SK-N-SH (cell line): Measurements from ENCODE around the gene TMEM132E. TPM values are rescaled to one million over a fixed set of nuclear protein-coding genes. Genes with fewer than 3 reads are reported as not detected.

Experiments used
- CTCF ChIA-PET: fragments of 300-600, 350-600 bp; formaldehyde crosslinking; extraction: SDS; loops from one replicate; lab custom pipeline; 2021; lab: Yijun Ruan, JAX
- POLR2A ChIA-PET: fragments of 350-600 bp; sonication (Branson Sonifier 250); formaldehyde crosslinking; extraction: SDS; loops from one replicate; lab custom pipeline; 2020; ENCODE audit warnings: antibody characterized with exemption, inconsistent platforms; lab: Yijun Ruan, JAX
- DNase-seq: peaks from one replicate; pipeline ENCODE4 v3.0.0; 2012
- H2AFZ ChIP-seq: fragments of 200-600 bp; sonication (generic); 2 replicates; pipeline ENCODE4 v1.8.1; 2016; ENCODE audit warnings: antibody characterized with exemption, mild to moderate bottlenecking, low read depth
- H3F3A ChIP-seq: fragments of 200-600 bp; sonication (generic); replicated peaks from 2 replicates; pipeline ENCODE3; 2016; ENCODE audit warnings: antibody characterized with exemption, mild to moderate bottlenecking; ENCODE audit not compliant: insufficient read depth
- H3K27ac ChIP-seq, 2 experiments: fragments of 200-500 bp in 1 of 2; fragments of 200-600 bp in 1 of 2; sonication (Bioruptor generic) in 1 of 2; sonication (generic), shearing (Covaris generic) in 1 of 2; 2 replicates each; pipeline versions ENCODE4 v1.5.1 to v1.6.1; 2014 to 2016; ENCODE audit warnings: low read depth in 2 of 2, inconsistent platforms in 1 of 2, low read length in 1 of 2, mild to moderate bottlenecking in 1 of 2, mixed read lengths in 1 of 2
- H3K27me3 ChIP-seq: fragments of 200-600 bp; sonication (generic), shearing (Covaris generic); 2 replicates; pipeline ENCODE4 v1.6.1; 2016; ENCODE audit warnings: mixed run types; ENCODE audit not compliant: insufficient read depth
- H3K36me3 ChIP-seq, 2 experiments: fragments of 200-500 bp in 1 of 2; fragments of 200-600 bp in 1 of 2; sonication (Bioruptor generic) in 1 of 2; sonication (generic) in 1 of 2; replicated peaks in 1 of 2; 2 replicates each; pipeline versions ENCODE3 to v1.5.1; 2014 to 2016; ENCODE audit warnings: low read length in 1 of 2, mild to moderate bottlenecking in 1 of 2; ENCODE audit not compliant: insufficient read depth in 2 of 2, control insufficient read depth in 1 of 2
- H3K4me1 ChIP-seq, 2 experiments: fragments of 200-500 bp in 1 of 2; fragments of 200-600 bp in 1 of 2; sonication (Bioruptor generic) in 1 of 2; sonication (generic), shearing (Covaris generic) in 1 of 2; 2 replicates each; pipeline versions ENCODE4 v1.5.1 to v1.6.1; 2014 to 2016; ENCODE audit warnings: low read depth in 1 of 2, low read length in 1 of 2, mixed run types in 1 of 2; ENCODE audit not compliant: insufficient read depth in 2 of 2, control insufficient read depth in 1 of 2
- H3K4me2 ChIP-seq: fragments of 200-600 bp; sonication (generic), shearing (Covaris generic); 2 replicates; pipeline ENCODE4 v1.6.1; 2017; ENCODE audit warnings: mixed run types
- H3K4me3 ChIP-seq, 2 experiments: fragments of 200-500 bp in 1 of 2; fragments of 200-600 bp in 1 of 2; sonication (Bioruptor generic) in 1 of 2; sonication (generic), shearing (Covaris generic) in 1 of 2; 2 replicates each; pipeline versions ENCODE4 v1.5.1 to v1.8.1; 2014 to 2016; ENCODE audit warnings: low read depth in 2 of 2, inconsistent platforms in 1 of 2, low read length in 1 of 2, mild to moderate bottlenecking in 1 of 2, mixed read lengths in 1 of 2, moderate library complexity in 1 of 2
- H3K79me2 ChIP-seq: fragments of 200-600 bp; sonication (generic); 2 replicates; pipeline ENCODE4 v1.8.1; 2017; ENCODE audit warnings: mild to moderate bottlenecking; ENCODE audit not compliant: insufficient read depth
- H3K9ac ChIP-seq: fragments of 200-600 bp; sonication (generic); 2 replicates; pipeline ENCODE4 v1.6.1; 2017; ENCODE audit warnings: mixed run types
- H3K9me2 ChIP-seq: fragments of 200-600 bp; sonication (generic); 2 replicates; pipeline ENCODE4 v1.6.1; 2017; ENCODE audit warnings: mixed run types
- H3K9me3 ChIP-seq: fragments of 200-600 bp; sonication (generic); 2 replicates; pipeline ENCODE4 v1.6.1; 2017; ENCODE audit warnings: mixed run types, mild to moderate bottlenecking, moderate library complexity
- H4K20me1 ChIP-seq: fragments of 200-600 bp; sonication (generic); 2 replicates; pipeline ENCODE4 v1.6.1; 2017; ENCODE audit warnings: mild to moderate bottlenecking, mixed run types; ENCODE audit not compliant: insufficient read depth
- CHD2 ChIP-seq: fragments of 150-350 bp; IDR thresholded peaks from 2 replicates; pipeline ENCODE4 v1.6.1; 2018; ENCODE audit warnings: low read length; ENCODE audit not compliant: partially characterized antibody
- ELF1 ChIP-seq: IDR thresholded peaks from 2 replicates; pipeline ENCODE4 v1.4.0; 2012
- EP300 ChIP-seq, 2 experiments: IDR thresholded peaks; 2 replicates each; pipeline versions ENCODE4 v1.4.0 to v1.6.1; 2012; ENCODE audit warnings: borderline replicate concordance in 1 of 2, low read depth in 1 of 2, low read length in 1 of 2
- EZH2phosphoT487 ChIP-seq: fragments of 200-600 bp; sonication (generic); IDR thresholded peaks from 2 replicates; pipeline ENCODE4 v1.6.1; 2017; ENCODE audit warnings: low read depth, mixed run types, mild to moderate bottlenecking, antibody characterized with exemption, moderate library complexity, borderline replicate concordance
- FOSL2 ChIP-seq: IDR thresholded peaks from 2 replicates; pipeline ENCODE4 v1.4.0; 2012; ENCODE audit warnings: low read depth, mild to moderate bottlenecking, moderate library complexity, borderline replicate concordance
- FOXJ3 ChIP-seq: sonication (generic); formaldehyde crosslinking; IDR thresholded peaks from 2 replicates; pipeline ENCODE4 v1.5.1; 2020; ENCODE audit warnings: mild to moderate bottlenecking, missing genetic modification reagents
- FOXM1 ChIP-seq: IDR thresholded peaks from 2 replicates; pipeline ENCODE4 v1.4.0; 2012; ENCODE audit warnings: low read depth, mild to moderate bottlenecking
- GATA2 ChIP-seq: sonication (generic); formaldehyde crosslinking; IDR thresholded peaks from 2 replicates; pipeline ENCODE4 v1.5.0; 2020; ENCODE audit warnings: mild to moderate bottlenecking, missing genetic modification reagents
- IRF3 ChIP-seq: fragments of 150-350 bp; IDR thresholded peaks from 2 replicates; pipeline ENCODE4 v1.6.1; 2016; ENCODE audit warnings: mild to moderate bottlenecking, low read depth, low read length
- MAX ChIP-seq: IDR thresholded peaks from 2 replicates; pipeline ENCODE4 v1.4.0; 2012; ENCODE audit warnings: low read depth
- MEF2A ChIP-seq: IDR thresholded peaks from 2 replicates; pipeline ENCODE4 v1.4.0; 2012; ENCODE audit warnings: low read depth, borderline replicate concordance
- MXI1 ChIP-seq: IDR thresholded peaks from 2 replicates; pipeline ENCODE4 v1.6.1; 2012; ENCODE audit warnings: mild to moderate bottlenecking, low read depth, low read length, improper control_type of control experiment
- NFIC ChIP-seq: IDR thresholded peaks from 2 replicates; pipeline ENCODE4 v1.4.0; 2012; ENCODE audit warnings: borderline replicate concordance
- PBX3 ChIP-seq: IDR thresholded peaks from 2 replicates; pipeline ENCODE4; 2012
- RAD21 ChIP-seq: IDR thresholded peaks from 2 replicates; pipeline ENCODE4 v1.6.1; 2012; ENCODE audit warnings: mild to moderate bottlenecking, low read length
- RCOR1 ChIP-seq: fragments of 150-350 bp; IDR thresholded peaks from 2 replicates; pipeline ENCODE4 v1.6.1; 2017; ENCODE audit warnings: antibody characterized with exemption, low read length
- SIN3A ChIP-seq: IDR thresholded peaks from 2 replicates; pipeline ENCODE4 v1.6.1; 2012; ENCODE audit warnings: low read depth, mild to moderate bottlenecking, low read length, moderate library complexity, borderline replicate concordance
- USF2 ChIP-seq: fragments of 150-350 bp; IDR thresholded peaks from 2 replicates; pipeline ENCODE4 v1.6.1; 2017; ENCODE audit warnings: antibody characterized with exemption, low read length, low read depth, borderline replicate concordance
- YY1 ChIP-seq: IDR thresholded peaks from 2 replicates; pipeline ENCODE4 v1.4.0; 2012; ENCODE audit warnings: low read depth, mild to moderate bottlenecking
- ZBTB33 ChIP-seq: IDR thresholded peaks from 2 replicates; pipeline ENCODE4 v1.4.0; 2012; ENCODE audit warnings: low read depth, borderline replicate concordance
- WGBS: methylation state at CpG from one replicate; pipeline ENCODE4 v1.1.6; 2017; ENCODE audit warnings: low lambda C conversion rate; 5-methylcytosine and 5-hydroxymethylcytosine counted together
- polyA plus RNA-seq, 3 experiments: library from polyadenylated mRNA; depleted of rRNA; stranded (reverse); fragments of >200 nt; gene quantifications; 2 replicates each; pipeline ENCODE4 v1.2.3, GENCODE V29; 2012

TMEM132E gene
- polyA plus RNA-seq, 1 of the 3 experiments (the other 2 are of a cell fraction) = not detected

GRCh38 chr17:34672176-34672785 is 92.9 kb downstream of the TMEM132E start:
- POLR2A ChIA-PET = no interaction called here

More at GRCh38 chr17:34672176-34672785, 92.9 kb downstream of the TMEM132E start:
- H3K4me3 ChIP-seq = no peak overlapping the region
- H3K4me2 ChIP-seq = no peak overlapping the region
- CTCF ChIA-PET = interaction anchor here (1.0 kb wide), 1 partner anchor 16 kb away, joined by 3 read pairs; no protein-coding TSS in a partner anchor
- no peaks in the 10 kb centered on the region for H4K20me1 ChIP-seq
- H3K4me1 ChIP-seq = no peaks in the 10 kb centered on the region
- H3K27me3 ChIP-seq = no peaks in the 10 kb centered on the region
- H3K27ac ChIP-seq = no peak overlapping the region
- TF ChIP-seq IRF3 (no peak), EP300 (IDR thresholded peaks at IDR 0.05; ENCODE audit: borderline replicate concordance in 1 of 2, low read depth in 1 of 2, low read length in 1 of 2) (no peak), ZBTB33 (no peak), PBX3 (no peak), RCOR1 (no peak), NFIC (no peak), MAX (no peak), FOSL2 (no peak), GATA2 (CRISPR knock-in tag) (no peak), CHD2 (no peak), FOXM1 (no peak), SIN3A (no peak), MEF2A (no peak), YY1 (no peak), USF2 (no peak), FOXJ3 (no peak), RAD21 (no peak), EZH2phosphoT487 (no peak), ELF1 (no peak), MXI1 (no peak)
- H3F3A ChIP-seq = no peaks in the 10 kb centered on the region
- no peaks in the 10 kb centered on the region for H3K9me3 ChIP-seq
- H3K36me3 ChIP-seq = no peaks in the 10 kb centered on the region
- H2AFZ ChIP-seq = no peak overlapping the region
- H3K79me2 ChIP-seq = no peaks in the 10 kb centered on the region
- DNase-seq = no peak
- 13% methylated on average over 3 of the region's 3 CpGs for WGBS
- H3K9ac ChIP-seq = no peak overlapping the region
- no peaks in the 10 kb centered on the region for H3K9me2 ChIP-seq
